K562 (cell line): ENCODE data around the gene SH3BP4. TPM values are rescaled to one million over a fixed set of nuclear protein-coding genes. Genes with fewer than 3 reads are reported as not detected.

Experiments
- ATAC-seq: fragments of 200-7000 bp; cut with Tn5 transposase; 3 replicates; pipeline ENCODE4 v1.9.1; 2020; ENCODE audit warnings: moderate library complexity
- BruUV-seq: library from RNA; stranded (reverse); fragments of 400-500 nt; replicated peaks from 2 replicates; lab custom pipeline; 2021; lab: Mats Ljungman, UMichigan
- CTCF ChIA-PET: fragments of 300-600 bp; formaldehyde crosslinking; extraction: SDS; loops from one replicate; lab custom pipeline; 2021; ENCODE audit warnings: low intra/inter-chr PET ratio; lab: Yijun Ruan, JAX
- POLR2A ChIA-PET: fragments of 300-600, 350-650 bp; sonication (Branson Sonifier 250); formaldehyde crosslinking; extraction: SDS; loops from one replicate; lab custom pipeline; 2021; ENCODE audit warnings: antibody characterized with exemption, inconsistent platforms; lab: Yijun Ruan, JAX
- DNase-seq, 4 experiments: peaks; one replicate each; pipeline versions ENCODE4 v3.0.0 to v3.0.0-alpha.2; 2011 to 2018; ENCODE audit warnings: low spot score in 3 of 4, mixed read lengths in 3 of 4; ENCODE audit errors: extremely low read depth in 1 of 4
- FAIRE-seq: peaks from 2 replicates; lab custom pipeline; 2011; peaks lifted over from hg19 to GRCh38; lab: Jason Lieb, UNC
- H2AFZ ChIP-seq: 2 replicates; pipeline ENCODE4 v1.6.0; 2011; ENCODE audit warnings: low read depth, low read length, control low read depth, inconsistent platforms
- H3K27ac ChIP-seq: fragments of 200-600 bp; 3 replicates; pipeline ENCODE4 v1.8.0; 2011; ENCODE audit warnings: low read depth, mild to moderate bottlenecking, control low read depth, inconsistent platforms, low read length, moderate library complexity, mixed read lengths; ENCODE audit errors: extremely low read depth
- H3K27me3 ChIP-seq, 2 experiments: fragments of 300-600 bp in 1 of 2; 2 replicates in 1 of 2; 3 replicates in 1 of 2; pipeline versions ENCODE4 v1.6.0 to v1.8.0; 2011; ENCODE audit warnings: inconsistent platforms in 2 of 2, low read length in 2 of 2, mild to moderate bottlenecking in 1 of 2, mixed read lengths in 1 of 2, moderate library complexity in 1 of 2; ENCODE audit not compliant: control insufficient read depth in 2 of 2, insufficient read depth in 2 of 2
- H3K36me3 ChIP-seq: fragments of 300-600 bp; 3 replicates; pipeline ENCODE4 v1.8.0; 2011; ENCODE audit warnings: mild to moderate bottlenecking, low read length, inconsistent platforms; ENCODE audit not compliant: control insufficient read depth, insufficient read depth
- H3K4me1 ChIP-seq, 2 experiments: fragments of 200-600 bp in 1 of 2; replicated peaks in 1 of 2; 2 replicates in 1 of 2; 3 replicates in 1 of 2; pipeline versions ENCODE4 v1.5.1 to v1.8.0; 2011; ENCODE audit warnings: inconsistent platforms in 2 of 2, low read length in 2 of 2, mild to moderate bottlenecking in 1 of 2, mixed read lengths in 1 of 2, moderate library complexity in 1 of 2; ENCODE audit not compliant: control insufficient read depth in 2 of 2, insufficient read depth in 2 of 2
- H3K4me2 ChIP-seq: 2 replicates; pipeline ENCODE4 v1.6.1; 2011; ENCODE audit warnings: low read length, control low read depth, inconsistent platforms, mixed read lengths; ENCODE audit not compliant: insufficient read depth
- H3K4me3 ChIP-seq: fragments of 200-600 bp; sonication (generic), shearing (Covaris generic); 2 replicates; pipeline ENCODE4 v1.5.1; 2016; ENCODE audit warnings: control low read depth, inconsistent platforms
- H3K79me2 ChIP-seq: fragments of 200-600 bp; 3 replicates; pipeline ENCODE4 v1.8.0; 2011; ENCODE audit warnings: low read length, inconsistent platforms; ENCODE audit not compliant: control insufficient read depth, insufficient read depth
- H3K9ac ChIP-seq, 2 experiments: 2 replicates each; pipeline versions ENCODE4 v1.6.0 to v1.6.1; 2011; ENCODE audit warnings: low read depth in 2 of 2, low read length in 2 of 2, control low read depth in 1 of 2, inconsistent platforms in 1 of 2, mild to moderate bottlenecking in 1 of 2, mixed read lengths in 1 of 2; ENCODE audit not compliant: insufficient read depth in 1 of 2
- H3K9me1 ChIP-seq: one replicate; pipeline ENCODE4 v1.6.0; 2011; ENCODE audit warnings: inconsistent platforms, mild to moderate bottlenecking, low read length, moderate library complexity; ENCODE audit not compliant: control insufficient read depth, insufficient read depth
- H3K9me3 ChIP-seq: replicated peaks from 2 replicates; pipeline ENCODE4 v1.5.1; 2011; ENCODE audit warnings: low read depth, low read length, inconsistent platforms; ENCODE audit not compliant: control insufficient read depth, insufficient read depth
- H4K20me1 ChIP-seq: replicated peaks from 2 replicates; pipeline ENCODE4 v1.6.1; 2011; ENCODE audit warnings: low read length, inconsistent platforms, mixed read lengths; ENCODE audit not compliant: control insufficient read depth, insufficient read depth
- BRCA1 ChIP-seq, 2 experiments: fragments of 450-650 bp in 1 of 2; sonication (generic) in 1 of 2; formaldehyde crosslinking in 1 of 2; IDR thresholded peaks; 2 replicates each; pipeline versions ENCODE4 v1.5.0 to v1.6.1; 2017 to 2020; ENCODE audit warnings: mild to moderate bottlenecking in 1 of 2, missing genetic modification reagents in 1 of 2
- FOXA1 ChIP-seq: fragments of 450-650 bp; IDR thresholded peaks from 2 replicates; pipeline ENCODE4 v1.6.1; 2016; ENCODE audit warnings: mild to moderate bottlenecking, borderline replicate concordance
- HMGN3 ChIP-seq: IDR thresholded peaks from 2 replicates; pipeline ENCODE4 v1.6.1; 2011; ENCODE audit warnings: borderline replicate concordance, low read depth, mild to moderate bottlenecking, mixed read lengths, low read length; ENCODE audit not compliant: insufficient read length; ENCODE audit errors: extremely low read depth
- KDM5B ChIP-seq: fragments of 200-600 bp; sonication (generic); IDR thresholded peaks from 2 replicates; pipeline ENCODE4 v1.6.1; 2012; ENCODE audit warnings: low read depth, mild to moderate bottlenecking, moderate library complexity, low read length, control low read depth, inconsistent platforms; ENCODE audit not compliant: insufficient replicate concordance
- SAFB2 ChIP-seq: fragments of 200-400 bp; formaldehyde crosslinking; IDR thresholded peaks from 2 replicates; pipeline ENCODE4 v1.6.1; 2018; ENCODE audit warnings: borderline replicate concordance, low read length, low read depth, moderate library complexity; ENCODE audit not compliant: severe bottlenecking
- SRSF3 ChIP-seq: fragments of 200-400 bp; formaldehyde crosslinking; IDR thresholded peaks from 2 replicates; pipeline ENCODE4 v1.6.1; 2016; ENCODE audit warnings: mild to moderate bottlenecking, low read length, moderate library complexity; ENCODE audit not compliant: insufficient read depth
- WGBS: fragments of 100-300 bp; shearing (Covaris generic); methylation state at CpG from one replicate; pipeline ENCODE4 v1.1.6; 2016; ENCODE audit warnings: low coverage, mixed read lengths; ENCODE audit not compliant: insufficient coverage; ENCODE audit errors: missing lambda C conversion rate; 5-methylcytosine and 5-hydroxymethylcytosine counted together
- in situ Hi-C: fragments of 300-500 bp; cut with MboI; formaldehyde crosslinking; loops from 4 replicates; pipeline ENCODE4 v1.15.0; 2018; ENCODE audit warnings: inconsistent platforms, mixed read lengths
- intact Hi-C: fragments of 100-400 bp; cut with micrococcal nuclease; formaldehyde crosslinking; loops from 2 replicates; pipeline ENCODE4 v1.14.2; 2022
- polyA plus RNA-seq, 8 experiments: library from polyadenylated mRNA; depleted of rRNA in 4 of 8; stranded (reverse) in 5 of 8; unstranded in 3 of 8; fragments of >200 nt; fragmentation: Nextera tagmentation in 2 of 8; fragmentation: Illumina TruSeq in 1 of 8; extraction: Ambion mirVana in 2 of 8; extraction: Trizol in 1 of 8; gene quantifications; 2 replicates each; pipeline versions ENCODE4 v1.2.1 to v1.2.3, GENCODE V29; 2011 to 2014; ENCODE audit warnings: inconsistent platforms in 1 of 8, missing spikeins in 1 of 8
- total RNA-seq, 7 experiments: library from RNA; depleted of rRNA in 6 of 7; stranded (reverse); fragments of >200 nt in 6 of 7; fragmentation: Illumina TruSeq in 2 of 7; extraction: Trizol in 2 of 7; gene quantifications; 2 replicates each; pipeline versions ENCODE4 v1.2.1 to v1.2.3, GENCODE V29; 2011 to 2021; ENCODE audit warnings: low replicate concordance in 1 of 7

SH3BP4 gene
- total and polyA plus RNA-seq, 9 of the 15 experiments (the other 6 are each of a cell fraction or from before 2014, with no cell fraction given): 0.03 to 0.28 (median 0.27) TPM; not detected in 6

GRCh38 chr2:235008584-235009044 is 56.8 kb downstream of the SH3BP4 start:
- H3K4me1 ChIP-seq: no peaks in the 10 kb centered on the region
- TF ChIP-seq KDM5B: no peak
- TF ChIP-seq SRSF3: no peak
- no peak for TF ChIP-seq FOXA1
- no peak for TF ChIP-seq SAFB2
- TF ChIP-seq HMGN3: no peak
- no peak for TF ChIP-seq BRCA1 (IDR thresholded peaks at IDR 0.05)
- TF ChIP-seq BRCA1 (CRISPR knock-in tag; IDR thresholded peaks at IDR 0.05): no peak
- ATAC-seq: no peak
- intact Hi-C loops: no loop called here
- peaks cover 0 to 40% of the 10 kb centered on the region in 2 experiments; a peak in 2 of 5 replicates for H3K27me3 ChIP-seq
- in situ Hi-C loops: no loop called here
- no peak overlapping the region for H3K9ac ChIP-seq
- H3K4me3 ChIP-seq: no peak overlapping the region
- DNase-seq: no peak
- H4K20me1 ChIP-seq: no peaks in the 10 kb centered on the region
- H3K27ac ChIP-seq: no peak overlapping the region
- no peak for FAIRE-seq
- H3K4me2 ChIP-seq: no peak overlapping the region
- H3K36me3 ChIP-seq: no peaks in the 10 kb centered on the region
- no peak overlapping the region for H2AFZ ChIP-seq
- ChIA-PET CTCF (no interaction called here), POLR2A (interaction anchor here (0.7 kb wide), 1 partner anchor 655 kb away, joined by 4 read pairs; no protein-coding TSS in a partner anchor)
- no peaks in the 10 kb centered on the region for H3K9me1 ChIP-seq
- no TSS peak for BruUV-seq
- no peaks in the 10 kb centered on the region for H3K9me3 ChIP-seq
- WGBS: 0% methylated on average over 6 of the region's 6 CpGs
- H3K79me2 ChIP-seq: no peaks in the 10 kb centered on the region
